ENCODE measurements around the gene MPZL3.

DNA sequence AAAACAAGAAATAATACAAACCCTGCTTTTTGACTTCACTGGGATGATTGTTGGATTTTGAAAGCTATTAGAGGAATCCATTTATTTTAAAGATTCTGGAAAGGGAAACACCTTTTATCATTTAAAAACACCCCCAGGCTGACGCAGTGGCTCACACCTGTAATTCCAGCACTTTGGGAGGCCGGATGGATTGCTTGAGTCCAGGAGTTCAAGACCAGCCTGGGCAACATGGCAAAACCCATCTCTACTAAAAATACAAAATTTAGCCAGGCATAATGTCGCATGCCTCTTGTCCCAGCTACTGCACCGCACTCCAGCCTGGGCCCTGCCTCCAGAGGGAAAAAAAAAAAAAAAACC is 75.4 kb downstream of the MPZL3 start:
- no peak for TF ChIP-seq CTCF (IDR thresholded peaks at IDR 0.05)
- TF ChIP-seq ZFX (IDR thresholded peaks at IDR 0.05; ENCODE audit: borderline replicate concordance): no peak
